HEK293 (cell line): ENCODE results near the gene PRKG1.

Experiments
- CTCF ChIP-seq: fragments of 450-650 bp; formaldehyde crosslinking; IDR thresholded peaks from 2 replicates; pipeline ENCODE4 v1.5.1; 2016; ENCODE audit warnings: missing biosample characterization, missing genetic modification characterization
- IKZF3 ChIP-seq: fragments of 450-650 bp; IDR thresholded peaks from 2 replicates; pipeline ENCODE4 v1.5.0; 2018; ENCODE audit warnings: missing biosample characterization, mild to moderate bottlenecking, missing genetic modification characterization, moderate library complexity
- KLF8 ChIP-seq: fragments of 450-650 bp; formaldehyde crosslinking; IDR thresholded peaks from 2 replicates; pipeline ENCODE4 v1.5.1; 2016; ENCODE audit warnings: missing biosample characterization, missing genetic modification characterization
- YY1 ChIP-seq: fragments of 450-650 bp; formaldehyde crosslinking; IDR thresholded peaks from 2 replicates; pipeline ENCODE4 v1.5.1; 2018; ENCODE audit warnings: missing biosample characterization, missing genetic modification characterization
- ZBTB21 ChIP-seq: fragments of 450-650 bp; formaldehyde crosslinking; IDR thresholded peaks from 2 replicates; pipeline ENCODE4 v1.5.1; 2017; ENCODE audit warnings: missing biosample characterization, missing genetic modification characterization
- ZNF510 ChIP-seq: fragments of 450-650 bp; formaldehyde crosslinking; IDR thresholded peaks from 2 replicates; pipeline ENCODE4 v1.5.1; 2018; ENCODE audit warnings: mild to moderate bottlenecking, missing genetic modification characterization, missing biosample characterization; ENCODE audit not compliant: insufficient replicate concordance
- ZNF660 ChIP-seq: fragments of 450-650 bp; IDR thresholded peaks from 2 replicates; pipeline ENCODE4 v1.5.1; 2018; ENCODE audit warnings: missing biosample characterization, mild to moderate bottlenecking, missing genetic modification characterization
- ZNF677 ChIP-seq: fragments of 450-650 bp; IDR thresholded peaks from 2 replicates; pipeline ENCODE4 v1.5.0; 2018; ENCODE audit warnings: missing biosample characterization, mild to moderate bottlenecking, missing genetic modification characterization, moderate library complexity
- ZSCAN18 ChIP-seq: fragments of 450-650 bp; formaldehyde crosslinking; IDR thresholded peaks from 2 replicates; pipeline ENCODE4 v1.5.1; 2016; ENCODE audit warnings: missing biosample characterization, missing genetic modification characterization

GRCh38 chr10:51892965-51893658, 818.8 kb downstream of the PRKG1 start:
- no peak for TF ChIP-seq ZSCAN18 (tag by site-specific recombination)
- no peak for TF ChIP-seq IKZF3 (tag by site-specific recombination)
- no peak for TF ChIP-seq ZNF677 (tag by site-specific recombination)
- TF ChIP-seq CTCF: no peak
- no peak for TF ChIP-seq YY1 (tag by site-specific recombination)
- TF ChIP-seq ZBTB21 (tag by site-specific recombination): no peak
- no peak for TF ChIP-seq KLF8 (tag by site-specific recombination)
- TF ChIP-seq ZNF510: no peak
- 0 out of 2 replicates have a peak, but pooled peaks have one; percentile 50 for TF ChIP-seq ZNF660
